GM12864 (cell line): ENCODE data around the gene EPHB1.

Source experiments
- DNase-seq: peaks from one replicate; pipeline ENCODE4 v3.0.0-alpha.2; 2011; ENCODE audit warnings: low read depth
- H3K4me3 ChIP-seq: 2 replicates; pipeline ENCODE4 v1.5.1; 2011; ENCODE audit warnings: mild to moderate bottlenecking, low read depth, low read length, control low read depth
- TF ChIP-seq, protein P1 (sequence below): IDR thresholded peaks from 2 replicates; pipeline ENCODE4 v1.5.1; 2011; ENCODE audit warnings: low read depth, mild to moderate bottlenecking, moderate library complexity, low read length, control low read depth, inconsistent platforms; ENCODE audit errors: missing control alignments

EPHB1 gene

GRCh38 chr3:134883697-134884385 lies 88.8 kb downstream of the EPHB1 start:
- TF ChIP-seq, protein P1, sequence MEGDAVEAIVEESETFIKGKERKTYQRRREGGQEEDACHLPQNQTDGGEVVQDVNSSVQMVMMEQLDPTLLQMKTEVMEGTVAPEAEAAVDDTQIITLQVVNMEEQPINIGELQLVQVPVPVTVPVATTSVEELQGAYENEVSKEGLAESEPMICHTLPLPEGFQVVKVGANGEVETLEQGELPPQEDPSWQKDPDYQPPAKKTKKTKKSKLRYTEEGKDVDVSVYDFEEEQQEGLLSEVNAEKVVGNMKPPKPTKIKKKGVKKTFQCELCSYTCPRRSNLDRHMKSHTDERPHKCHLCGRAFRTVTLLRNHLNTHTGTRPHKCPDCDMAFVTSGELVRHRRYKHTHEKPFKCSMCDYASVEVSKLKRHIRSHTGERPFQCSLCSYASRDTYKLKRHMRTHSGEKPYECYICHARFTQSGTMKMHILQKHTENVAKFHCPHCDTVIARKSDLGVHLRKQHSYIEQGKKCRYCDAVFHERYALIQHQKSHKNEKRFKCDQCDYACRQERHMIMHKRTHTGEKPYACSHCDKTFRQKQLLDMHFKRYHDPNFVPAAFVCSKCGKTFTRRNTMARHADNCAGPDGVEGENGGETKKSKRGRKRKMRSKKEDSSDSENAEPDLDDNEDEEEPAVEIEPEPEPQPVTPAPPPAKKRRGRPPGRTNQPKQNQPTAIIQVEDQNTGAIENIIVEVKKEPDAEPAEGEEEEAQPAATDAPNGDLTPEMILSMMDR, result no peak
- no peak overlapping the region for H3K4me3 ChIP-seq
- no peak for DNase-seq

- no peak overlapping the region for H3K4me3 ChIP-seq
- DNase-seq, result peak; percentile 39
- TF ChIP-seq, protein P1, result peak; percentile 58
These were observed 91.0 kb downstream of the EPHB1 start for GRCh38 chr3:134885877-134886621.

- DNase-seq, result no peak
- TF ChIP-seq, protein P1, result no peak
These were observed 91.9 kb downstream of the EPHB1 start for GRCh38 chr3:134886991-134887390.

DNA sequence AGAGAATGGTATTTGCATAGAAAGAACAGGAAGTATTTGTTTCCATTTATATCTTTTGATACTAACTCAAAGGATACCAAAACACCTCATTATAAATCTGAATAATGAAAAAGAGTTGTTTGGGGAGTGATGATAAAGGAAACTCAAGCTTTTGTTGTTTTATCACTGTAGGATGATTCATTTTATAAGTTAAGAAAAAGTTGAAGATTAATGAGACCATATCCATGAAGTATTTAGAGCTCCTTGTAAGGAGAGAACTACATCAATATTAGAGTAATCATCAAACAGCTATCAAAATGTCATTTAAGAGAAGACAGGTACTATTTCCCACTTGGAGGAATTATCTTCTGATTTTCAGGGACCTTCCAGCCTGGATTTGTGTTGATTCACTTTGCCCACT lies 92.5 kb downstream of the EPHB1 start:
- TF ChIP-seq, protein P1, result no peak
- no peak for DNase-seq
- no peak overlapping the region for H3K4me3 ChIP-seq

More at GRCh38 chr3:134886991-134887390, 91.9 kb downstream of the EPHB1 start:
- H3K4me3 ChIP-seq, result no peak overlapping the region

- TF ChIP-seq, protein P1, result no peak
- H3K4me3 ChIP-seq, result no peak overlapping the region
- DNase-seq, result no peak
These were observed 97.3 kb downstream of the EPHB1 start for GRCh38 chr3:134892326-134892725.

DNA sequence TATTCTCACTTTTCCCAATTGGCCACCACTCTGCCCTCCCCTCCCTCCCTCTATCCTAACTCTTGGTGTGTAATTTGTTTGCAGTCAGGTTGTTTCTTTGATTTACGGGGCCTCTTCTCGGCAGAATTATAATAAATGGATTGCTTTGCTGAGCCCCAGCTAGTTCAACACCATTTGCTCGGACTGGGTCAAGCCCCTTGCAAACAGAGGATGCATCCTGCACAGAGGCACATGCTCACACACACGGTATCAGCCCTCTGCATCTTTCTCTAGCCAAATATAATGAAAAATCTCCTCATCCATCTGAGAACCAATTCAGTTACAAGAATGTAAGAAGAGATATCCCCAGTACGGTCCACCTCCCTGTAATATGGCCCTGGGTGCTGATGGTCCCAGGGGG lies 97.7 kb downstream of the EPHB1 start:
- no peak overlapping the region for H3K4me3 ChIP-seq
- TF ChIP-seq, protein P1, result no peak
- no peak for DNase-seq
